ENCODE data around the gene RASSF10.

DNA sequence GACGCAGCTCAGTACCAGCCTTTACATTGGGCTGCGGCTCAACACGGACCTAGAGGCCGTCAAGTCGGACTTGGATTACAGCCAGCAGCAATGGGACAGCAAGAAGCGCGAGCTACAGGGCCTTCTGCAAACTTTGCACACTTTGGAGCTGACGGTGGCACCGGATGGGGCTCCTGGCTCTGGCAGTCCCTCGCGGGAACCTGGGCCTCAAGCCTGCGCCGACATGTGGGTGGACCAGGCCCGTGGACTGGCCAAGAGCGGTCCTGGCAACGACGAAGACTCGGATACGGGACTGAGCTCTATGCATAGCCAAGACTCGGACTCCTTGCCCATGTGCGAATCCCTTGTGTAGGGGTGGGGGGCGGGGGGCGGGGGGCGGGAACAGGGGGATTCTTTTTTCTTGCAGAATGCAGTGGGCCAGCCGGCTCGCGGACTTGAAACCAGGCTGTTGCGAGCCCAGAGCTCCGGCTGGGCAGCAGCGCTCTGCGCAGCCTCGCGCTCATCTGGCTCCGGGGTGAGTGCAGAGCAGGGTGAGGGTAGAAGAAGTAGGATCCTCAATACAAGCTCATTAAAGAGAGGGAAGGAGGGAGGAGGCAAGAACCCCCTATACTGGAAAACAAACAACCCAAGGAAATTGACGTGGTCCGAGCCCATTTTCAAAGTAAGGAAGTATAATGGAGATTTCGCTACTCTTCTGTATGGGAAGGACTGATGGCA, 1.8 kb downstream of the RASSF10 start:
- TF ChIP-seq, protein P1, sequence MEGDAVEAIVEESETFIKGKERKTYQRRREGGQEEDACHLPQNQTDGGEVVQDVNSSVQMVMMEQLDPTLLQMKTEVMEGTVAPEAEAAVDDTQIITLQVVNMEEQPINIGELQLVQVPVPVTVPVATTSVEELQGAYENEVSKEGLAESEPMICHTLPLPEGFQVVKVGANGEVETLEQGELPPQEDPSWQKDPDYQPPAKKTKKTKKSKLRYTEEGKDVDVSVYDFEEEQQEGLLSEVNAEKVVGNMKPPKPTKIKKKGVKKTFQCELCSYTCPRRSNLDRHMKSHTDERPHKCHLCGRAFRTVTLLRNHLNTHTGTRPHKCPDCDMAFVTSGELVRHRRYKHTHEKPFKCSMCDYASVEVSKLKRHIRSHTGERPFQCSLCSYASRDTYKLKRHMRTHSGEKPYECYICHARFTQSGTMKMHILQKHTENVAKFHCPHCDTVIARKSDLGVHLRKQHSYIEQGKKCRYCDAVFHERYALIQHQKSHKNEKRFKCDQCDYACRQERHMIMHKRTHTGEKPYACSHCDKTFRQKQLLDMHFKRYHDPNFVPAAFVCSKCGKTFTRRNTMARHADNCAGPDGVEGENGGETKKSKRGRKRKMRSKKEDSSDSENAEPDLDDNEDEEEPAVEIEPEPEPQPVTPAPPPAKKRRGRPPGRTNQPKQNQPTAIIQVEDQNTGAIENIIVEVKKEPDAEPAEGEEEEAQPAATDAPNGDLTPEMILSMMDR (conservative IDR thresholded peaks at IDR 0.05) = no peak
- no peak for TF ChIP-seq ZFX (IDR thresholded peaks at IDR 0.05)
